SK-N-SH treated with all-trans-retinoic acid at 6 μM for 48 hours (cell line): Measurements from ENCODE around the gene KCNC2.

ENCODE experiments used
- ATAC-seq: fragments of 200-7000 bp; cut with Tn5 transposase; 3 replicates; pipeline ENCODE4 v1.9.1; 2020; ENCODE audit warnings: mild to moderate bottlenecking, moderate library complexity
- ARNTL ChIP-seq: fragments of 450-650 bp; formaldehyde crosslinking; IDR thresholded peaks from 2 replicates; pipeline ENCODE4 v1.5.0; 2020; ENCODE audit warnings: low read depth, mild to moderate bottlenecking, moderate library complexity, borderline replicate concordance
- BACH2 ChIP-seq: fragments of 250-450 bp; sonication (Bioruptor Pico); IDR thresholded peaks from 2 replicates; pipeline ENCODE4 v1.9.0; 2021; ENCODE audit warnings: mild to moderate bottlenecking, borderline replicate concordance
- CSDC2 ChIP-seq: fragments of 250-450 bp; sonication (Bioruptor Pico); IDR thresholded peaks from 2 replicates; pipeline ENCODE4 v1.5.0; 2020; ENCODE audit warnings: mild to moderate bottlenecking, moderate library complexity
- CSRNP3 ChIP-seq: fragments of 250-450 bp; sonication (Bioruptor Pico); IDR thresholded peaks from 2 replicates; pipeline ENCODE4 v1.5.1; 2021; ENCODE audit warnings: mild to moderate bottlenecking, moderate library complexity
- ESRRG ChIP-seq: fragments of 250-450 bp; sonication (Bioruptor Pico); IDR thresholded peaks from 2 replicates; pipeline ENCODE4 v1.6.1; 2021; ENCODE audit warnings: mild to moderate bottlenecking
- GLIS3 ChIP-seq: fragments of 250-450 bp; sonication (Bioruptor Pico); IDR thresholded peaks from 2 replicates; pipeline ENCODE4 v1.5.0; 2020; ENCODE audit warnings: mild to moderate bottlenecking, moderate library complexity
- ISL1 ChIP-seq: fragments of 250-450 bp; sonication (Bioruptor Pico); IDR thresholded peaks from 2 replicates; pipeline ENCODE4 v2.1.2; 2022; ENCODE audit warnings: mild to moderate bottlenecking, moderate library complexity
- OSR1 ChIP-seq: fragments of 250-450 bp; sonication (Bioruptor Pico); IDR thresholded peaks from 2 replicates; pipeline ENCODE4 v1.8.0; 2022; ENCODE audit warnings: moderate library complexity, mild to moderate bottlenecking, inconsistent platforms
- PPARA ChIP-seq: fragments of 250-450 bp; sonication (Bioruptor Pico); IDR thresholded peaks from 2 replicates; pipeline ENCODE4 v1.5.0; 2020; ENCODE audit warnings: mild to moderate bottlenecking, borderline replicate concordance
- RARB ChIP-seq: fragments of 250-450 bp; sonication (Bioruptor Pico); IDR thresholded peaks from 2 replicates; pipeline ENCODE4 v1.8.0; 2021; ENCODE audit warnings: mild to moderate bottlenecking, moderate library complexity
- SNAI2 ChIP-seq: fragments of 250-450 bp; sonication (Bioruptor Pico); IDR thresholded peaks from 2 replicates; pipeline ENCODE4 v1.5.0; 2020; ENCODE audit warnings: mild to moderate bottlenecking, moderate library complexity
- TCF4 ChIP-seq: fragments of 250-450 bp; sonication (Bioruptor Pico); IDR thresholded peaks from 2 replicates; pipeline ENCODE4 v1.8.0; 2021; ENCODE audit warnings: mild to moderate bottlenecking, moderate library complexity, borderline replicate concordance
- TOX ChIP-seq: fragments of 250-450 bp; sonication (Bioruptor Pico); IDR thresholded peaks from 2 replicates; pipeline ENCODE4 v1.8.0; 2021; ENCODE audit warnings: mild to moderate bottlenecking, moderate library complexity, borderline replicate concordance
- ZC3H10 ChIP-seq: fragments of 250-450 bp; sonication (Bioruptor Pico); IDR thresholded peaks from 2 replicates; pipeline ENCODE4 v1.5.1; 2021; ENCODE audit warnings: mild to moderate bottlenecking, moderate library complexity
- ZFP3 ChIP-seq: fragments of 250-450 bp; sonication (Bioruptor Pico); IDR thresholded peaks from 2 replicates; pipeline ENCODE4 v1.5.0; 2020; ENCODE audit warnings: mild to moderate bottlenecking, moderate library complexity
- ZNF565 ChIP-seq: fragments of 450-650 bp; formaldehyde crosslinking; conservative IDR thresholded peaks from 2 replicates; pipeline ENCODE4 v1.5.0; 2020; ENCODE audit warnings: low read depth, mild to moderate bottlenecking, moderate library complexity
- ZNF70 ChIP-seq: fragments of 450-650 bp; formaldehyde crosslinking; IDR thresholded peaks from 2 replicates; pipeline ENCODE4 v1.5.0; 2020; ENCODE audit warnings: mild to moderate bottlenecking, moderate library complexity
- ZNF8 ChIP-seq: fragments of 450-650 bp; formaldehyde crosslinking; IDR thresholded peaks from 2 replicates; pipeline ENCODE4 v1.5.0; 2020; ENCODE audit warnings: mild to moderate bottlenecking, moderate library complexity
- TF ChIP-seq, protein P1 (sequence below): fragments of 250-450 bp; sonication (Bioruptor Pico); IDR thresholded peaks from 2 replicates; pipeline ENCODE4 v1.8.0; 2020; ENCODE audit warnings: mild to moderate bottlenecking, moderate library complexity, borderline replicate concordance
- TF ChIP-seq, protein P2 (sequence below): fragments of 250-450 bp; sonication (Bioruptor Pico); IDR thresholded peaks from 2 replicates; pipeline ENCODE4 v1.5.1; 2020; ENCODE audit warnings: low read depth, mild to moderate bottlenecking, moderate library complexity

The KCNC2 gene

DNA sequence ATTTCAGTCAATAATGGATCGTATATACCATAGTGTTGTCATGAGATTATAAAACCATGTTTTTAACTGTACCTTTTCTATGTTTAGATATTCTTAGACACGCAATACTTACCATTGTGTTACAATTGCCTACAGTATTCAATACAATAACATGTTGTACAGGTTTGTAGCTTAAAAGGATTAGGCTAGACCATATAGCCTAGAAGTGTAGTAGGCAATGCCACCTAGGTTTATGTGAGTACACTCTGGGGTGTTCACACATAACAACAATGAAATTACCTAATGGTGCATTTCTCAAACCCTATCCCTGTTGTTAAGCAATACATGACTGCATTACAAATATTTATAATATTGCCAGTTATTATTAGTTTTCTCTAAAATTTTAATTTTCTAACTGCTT is 144.2 kb downstream of the KCNC2 start (continued):
- no peak for TF ChIP-seq ZFP3 (CRISPR knock-in tag)
- TF ChIP-seq, protein P1, sequence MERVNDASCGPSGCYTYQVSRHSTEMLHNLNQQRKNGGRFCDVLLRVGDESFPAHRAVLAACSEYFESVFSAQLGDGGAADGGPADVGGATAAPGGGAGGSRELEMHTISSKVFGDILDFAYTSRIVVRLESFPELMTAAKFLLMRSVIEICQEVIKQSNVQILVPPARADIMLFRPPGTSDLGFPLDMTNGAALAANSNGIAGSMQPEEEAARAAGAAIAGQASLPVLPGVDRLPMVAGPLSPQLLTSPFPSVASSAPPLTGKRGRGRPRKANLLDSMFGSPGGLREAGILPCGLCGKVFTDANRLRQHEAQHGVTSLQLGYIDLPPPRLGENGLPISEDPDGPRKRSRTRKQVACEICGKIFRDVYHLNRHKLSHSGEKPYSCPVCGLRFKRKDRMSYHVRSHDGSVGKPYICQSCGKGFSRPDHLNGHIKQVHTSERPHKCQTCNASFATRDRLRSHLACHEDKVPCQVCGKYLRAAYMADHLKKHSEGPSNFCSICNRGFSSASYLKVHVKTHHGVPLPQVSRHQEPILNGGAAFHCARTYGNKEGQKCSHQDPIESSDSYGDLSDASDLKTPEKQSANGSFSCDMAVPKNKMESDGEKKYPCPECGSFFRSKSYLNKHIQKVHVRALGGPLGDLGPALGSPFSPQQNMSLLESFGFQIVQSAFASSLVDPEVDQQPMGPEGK (CRISPR knock-in tag), result no peak

- no peak for ATAC-seq
- TF ChIP-seq GLIS3 (CRISPR knock-in tag) (no peak), TOX (CRISPR knock-in tag) (no peak), ZFP3 (CRISPR knock-in tag) (no peak), ZNF70 (CRISPR knock-in tag) (no peak), ARNTL (CRISPR knock-in tag) (no peak), BACH2 (CRISPR knock-in tag) (no peak), OSR1 (CRISPR knock-in tag) (no peak), ISL1 (CRISPR knock-in tag) (no peak), ZC3H10 (no peak), CSRNP3 (no peak), PPARA (CRISPR knock-in tag) (no peak), SNAI2 (CRISPR knock-in tag) (no peak), ESRRG (CRISPR knock-in tag) (no peak), ZNF8 (CRISPR knock-in tag) (no peak), ZNF565 (CRISPR knock-in tag) (no peak), CSDC2 (CRISPR knock-in tag) (no peak)
- TF ChIP-seq, protein P1 (CRISPR knock-in tag), result no peak
- TF ChIP-seq, protein P2, sequence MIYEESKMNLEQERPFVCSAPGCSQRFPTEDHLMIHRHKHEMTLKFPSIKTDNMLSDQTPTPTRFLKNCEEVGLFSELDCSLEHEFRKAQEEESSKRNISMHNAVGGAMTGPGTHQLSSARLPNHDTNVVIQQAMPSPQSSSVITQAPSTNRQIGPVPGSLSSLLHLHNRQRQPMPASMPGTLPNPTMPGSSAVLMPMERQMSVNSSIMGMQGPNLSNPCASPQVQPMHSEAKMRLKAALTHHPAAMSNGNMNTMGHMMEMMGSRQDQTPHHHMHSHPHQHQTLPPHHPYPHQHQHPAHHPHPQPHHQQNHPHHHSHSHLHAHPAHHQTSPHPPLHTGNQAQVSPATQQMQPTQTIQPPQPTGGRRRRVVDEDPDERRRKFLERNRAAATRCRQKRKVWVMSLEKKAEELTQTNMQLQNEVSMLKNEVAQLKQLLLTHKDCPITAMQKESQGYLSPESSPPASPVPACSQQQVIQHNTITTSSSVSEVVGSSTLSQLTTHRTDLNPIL, result no peak
These were observed 146.9 kb downstream of the KCNC2 start for GRCh38 chr12:75062691-75063090.

GRCh38 chr12:75058228-75058627 is 151.4 kb downstream of the KCNC2 start:
- ATAC-seq, result no peak
- TF ChIP-seq TCF4 (CRISPR knock-in tag) (no peak), PPARA (CRISPR knock-in tag) (no peak), SNAI2 (CRISPR knock-in tag) (no peak), BACH2 (CRISPR knock-in tag) (no peak)

DNA sequence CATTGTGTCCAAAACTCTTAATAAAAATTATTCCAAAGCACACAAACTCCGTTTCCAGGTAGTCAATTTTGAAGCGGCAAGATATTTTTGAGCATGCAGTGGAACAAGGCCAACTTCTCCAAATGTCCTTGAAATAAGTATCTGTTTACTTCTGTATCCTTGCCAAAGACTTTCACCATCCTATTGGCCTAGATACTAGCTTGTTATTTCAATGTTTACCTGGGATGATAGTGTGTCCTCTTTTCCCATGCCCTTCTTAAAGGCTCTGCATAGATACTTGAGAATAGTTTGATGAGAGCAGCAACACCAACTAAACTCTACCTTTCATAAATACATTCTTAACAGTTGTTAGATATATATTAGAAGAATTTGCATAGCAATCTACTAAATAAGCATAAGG is 160.9 kb downstream of the KCNC2 start:
- ATAC-seq, result no peak
- TF ChIP-seq ZNF70 (CRISPR knock-in tag), result no peak
- TF ChIP-seq ARNTL (CRISPR knock-in tag), result no peak
- TF ChIP-seq, protein P1 (CRISPR knock-in tag), result no peak
- no peak for TF ChIP-seq CSDC2 (CRISPR knock-in tag)
- no peak for TF ChIP-seq RARB (CRISPR knock-in tag)
- no peak for TF ChIP-seq ZNF8 (CRISPR knock-in tag)
- TF ChIP-seq GLIS3 (CRISPR knock-in tag), result no peak
- no peak for TF ChIP-seq ZNF565 (CRISPR knock-in tag)
- no peak for TF ChIP-seq BACH2 (CRISPR knock-in tag)
- TF ChIP-seq TCF4 (CRISPR knock-in tag), result no peak
- TF ChIP-seq OSR1 (CRISPR knock-in tag), result no peak
- no peak for TF ChIP-seq ZFP3 (CRISPR knock-in tag)
- no peak for TF ChIP-seq TOX (CRISPR knock-in tag)
- no peak for TF ChIP-seq PPARA (CRISPR knock-in tag)
